IMR-90 (cell line): ENCODE data around the gene ZNF708.

Experiments used
- BHLHE40 ChIP-seq: fragments of 150-350 bp; IDR thresholded peaks from 2 replicates; pipeline ENCODE4 v1.6.1; 2016; ENCODE audit warnings: mild to moderate bottlenecking, low read depth, low read length
- CEBPB ChIP-seq: IDR thresholded peaks from 2 replicates; pipeline ENCODE4 v1.6.1; 2012; ENCODE audit warnings: low read depth, low read length, improper control_type of control experiment
- FOS ChIP-seq: fragments of 150-350 bp; IDR thresholded peaks from 2 replicates; pipeline ENCODE4 v1.6.1; 2016; ENCODE audit warnings: low read depth, low read length
- MXI1 ChIP-seq: IDR thresholded peaks from 2 replicates; pipeline ENCODE4 v1.6.1; 2012; ENCODE audit warnings: low read depth, mild to moderate bottlenecking, low read length, moderate library complexity, borderline replicate concordance
- POLR2A ChIP-seq: IDR thresholded peaks from 2 replicates; pipeline ENCODE4 v1.6.1; 2012; ENCODE audit warnings: mild to moderate bottlenecking, low read depth, low read length
- RAD21 ChIP-seq: IDR thresholded peaks from 2 replicates; pipeline ENCODE4 v1.6.1; 2012; ENCODE audit warnings: low read length, improper control_type of control experiment
- RCOR1 ChIP-seq: IDR thresholded peaks from 2 replicates; pipeline ENCODE4 v1.6.1; 2012; ENCODE audit warnings: mild to moderate bottlenecking, low read length, improper control_type of control experiment; ENCODE audit not compliant: insufficient replicate concordance
- RFX5 ChIP-seq: IDR thresholded peaks from 2 replicates; pipeline ENCODE4 v1.8.0; 2012; ENCODE audit warnings: low read depth, mild to moderate bottlenecking, low read length, moderate library complexity
- SMC3 ChIP-seq: fragments of 150-350 bp; IDR thresholded peaks from 2 replicates; pipeline ENCODE4 v1.6.1; 2016; ENCODE audit warnings: low read depth, mild to moderate bottlenecking, antibody characterized with exemption, low read length, moderate library complexity
- TF ChIP-seq, protein P1 (sequence below): conservative IDR thresholded peaks from 2 replicates; pipeline ENCODE4 v1.5.1; 2012; ENCODE audit warnings: mild to moderate bottlenecking, low read depth, low read length, improper control_type of control experiment
- TF ChIP-seq, protein P2 (sequence below): fragments of 150-350 bp; IDR thresholded peaks from 2 replicates; pipeline ENCODE4 v1.6.1; 2016; ENCODE audit warnings: low read depth, mild to moderate bottlenecking, low read length, moderate library complexity, borderline replicate concordance
- TF ChIP-seq, protein P3 (sequence below): fragments of 150-350 bp; IDR thresholded peaks from 2 replicates; pipeline ENCODE4 v1.6.1; 2017; ENCODE audit warnings: mild to moderate bottlenecking, antibody characterized with exemption, low read length, low read depth

DNA sequence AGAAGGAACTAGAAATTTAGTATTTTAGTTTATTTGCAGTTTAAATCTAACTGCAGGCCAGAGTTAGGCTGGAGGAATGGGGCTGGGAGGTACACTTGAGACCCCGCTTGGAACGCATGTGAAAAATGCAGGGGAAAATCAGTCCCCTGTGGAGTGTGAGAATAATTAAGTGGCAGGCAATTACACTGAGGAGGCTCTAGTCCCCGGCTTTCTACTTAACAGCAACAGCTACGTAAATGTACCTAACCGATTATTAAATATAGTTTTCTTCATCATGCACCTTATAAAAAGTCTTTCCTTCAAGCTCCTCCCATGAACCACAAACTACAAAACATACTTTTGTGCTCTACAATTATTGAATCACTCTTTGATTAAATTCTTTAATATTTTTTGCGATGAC lies 804 bp downstream of the ZNF708 start:
- no peak for TF ChIP-seq RCOR1
- no peak for TF ChIP-seq POLR2A
- TF ChIP-seq CEBPB: no peak
- TF ChIP-seq, protein P1, sequence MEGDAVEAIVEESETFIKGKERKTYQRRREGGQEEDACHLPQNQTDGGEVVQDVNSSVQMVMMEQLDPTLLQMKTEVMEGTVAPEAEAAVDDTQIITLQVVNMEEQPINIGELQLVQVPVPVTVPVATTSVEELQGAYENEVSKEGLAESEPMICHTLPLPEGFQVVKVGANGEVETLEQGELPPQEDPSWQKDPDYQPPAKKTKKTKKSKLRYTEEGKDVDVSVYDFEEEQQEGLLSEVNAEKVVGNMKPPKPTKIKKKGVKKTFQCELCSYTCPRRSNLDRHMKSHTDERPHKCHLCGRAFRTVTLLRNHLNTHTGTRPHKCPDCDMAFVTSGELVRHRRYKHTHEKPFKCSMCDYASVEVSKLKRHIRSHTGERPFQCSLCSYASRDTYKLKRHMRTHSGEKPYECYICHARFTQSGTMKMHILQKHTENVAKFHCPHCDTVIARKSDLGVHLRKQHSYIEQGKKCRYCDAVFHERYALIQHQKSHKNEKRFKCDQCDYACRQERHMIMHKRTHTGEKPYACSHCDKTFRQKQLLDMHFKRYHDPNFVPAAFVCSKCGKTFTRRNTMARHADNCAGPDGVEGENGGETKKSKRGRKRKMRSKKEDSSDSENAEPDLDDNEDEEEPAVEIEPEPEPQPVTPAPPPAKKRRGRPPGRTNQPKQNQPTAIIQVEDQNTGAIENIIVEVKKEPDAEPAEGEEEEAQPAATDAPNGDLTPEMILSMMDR: no peak
- no peak for TF ChIP-seq BHLHE40
- TF ChIP-seq RAD21: no peak
- TF ChIP-seq RFX5: no peak
- TF ChIP-seq, protein P2, sequence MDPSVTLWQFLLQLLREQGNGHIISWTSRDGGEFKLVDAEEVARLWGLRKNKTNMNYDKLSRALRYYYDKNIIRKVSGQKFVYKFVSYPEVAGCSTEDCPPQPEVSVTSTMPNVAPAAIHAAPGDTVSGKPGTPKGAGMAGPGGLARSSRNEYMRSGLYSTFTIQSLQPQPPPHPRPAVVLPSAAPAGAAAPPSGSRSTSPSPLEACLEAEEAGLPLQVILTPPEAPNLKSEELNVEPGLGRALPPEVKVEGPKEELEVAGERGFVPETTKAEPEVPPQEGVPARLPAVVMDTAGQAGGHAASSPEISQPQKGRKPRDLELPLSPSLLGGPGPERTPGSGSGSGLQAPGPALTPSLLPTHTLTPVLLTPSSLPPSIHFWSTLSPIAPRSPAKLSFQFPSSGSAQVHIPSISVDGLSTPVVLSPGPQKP: no peak
- TF ChIP-seq SMC3: no peak
- TF ChIP-seq, protein P3, sequence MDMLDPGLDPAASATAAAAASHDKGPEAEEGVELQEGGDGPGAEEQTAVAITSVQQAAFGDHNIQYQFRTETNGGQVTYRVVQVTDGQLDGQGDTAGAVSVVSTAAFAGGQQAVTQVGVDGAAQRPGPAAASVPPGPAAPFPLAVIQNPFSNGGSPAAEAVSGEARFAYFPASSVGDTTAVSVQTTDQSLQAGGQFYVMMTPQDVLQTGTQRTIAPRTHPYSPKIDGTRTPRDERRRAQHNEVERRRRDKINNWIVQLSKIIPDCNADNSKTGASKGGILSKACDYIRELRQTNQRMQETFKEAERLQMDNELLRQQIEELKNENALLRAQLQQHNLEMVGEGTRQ: no peak
- no peak for TF ChIP-seq FOS
- TF ChIP-seq MXI1: no peak
